ENCODE results near the gene SVOPL.

The SVOPL gene

DNA sequence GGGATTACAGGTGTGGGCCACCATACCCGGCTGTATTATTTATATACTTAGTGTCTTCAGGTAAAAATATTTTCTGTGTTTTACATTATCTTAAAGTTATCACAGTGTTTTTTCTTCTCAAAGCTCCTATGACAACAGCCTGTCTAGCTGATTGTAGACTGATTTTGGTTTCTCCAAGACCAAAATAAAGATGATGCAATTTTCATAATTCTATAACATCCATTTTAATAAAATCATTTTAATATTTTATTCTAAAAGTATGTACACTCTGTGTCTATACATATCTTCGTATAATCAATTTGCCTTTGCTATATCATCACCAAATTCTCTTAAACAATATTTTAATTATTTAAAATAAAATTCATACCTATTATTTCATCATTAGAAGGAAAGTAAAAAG lies 132.5 kb downstream of the SVOPL start:
- H3K27ac ChIP-seq, result no peak overlapping the region
- DNase-seq (ENCODE audit: low read depth, low spot score), result no peak

GRCh38 chr7:138565451-138566114 lies 135.6 kb downstream of the SVOPL start:
- peak; percentile 22 for DNase-seq (ENCODE audit: low read depth, low spot score)
- H3K27ac ChIP-seq, result peak overlapping the region; percentile 27

DNA sequence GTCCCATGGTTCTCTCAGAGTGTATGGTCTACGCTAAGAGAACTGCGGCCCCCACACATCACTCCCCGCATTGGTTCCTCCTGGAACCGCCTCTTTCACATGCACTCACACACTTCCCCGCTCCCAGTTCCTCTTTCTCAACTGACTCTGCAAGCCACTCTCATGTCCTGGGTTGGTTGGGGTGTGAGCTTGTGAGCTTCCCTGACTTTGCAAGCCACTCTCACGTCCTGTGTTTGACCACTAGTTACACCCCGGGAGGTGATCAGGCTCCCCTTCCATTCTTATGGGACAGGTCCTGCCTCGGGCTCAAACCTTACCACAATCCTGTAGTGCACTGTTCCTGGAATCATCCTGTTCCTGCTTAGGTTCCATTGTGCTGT lies 136.1 kb downstream of the SVOPL start:
- H3K27ac ChIP-seq, result peak overlapping the region; percentile 27
- no peak for DNase-seq (ENCODE audit: low read depth, low spot score)

GRCh38 chr7:138564365-138564764 lies 136.8 kb downstream of the SVOPL start:
- no peak overlapping the region for H3K27ac ChIP-seq
- peak; percentile 24 for DNase-seq (ENCODE audit: low read depth, low spot score)

- no peak for DNase-seq (ENCODE audit: low read depth, low spot score)
- H3K27ac ChIP-seq, result no peak overlapping the region
Measured at GRCh38 chr7:138563808-138564207, 137.4 kb downstream of the SVOPL start.

GRCh38 chr7:138559448-138559847 lies 141.7 kb downstream of the SVOPL start:
- DNase-seq (ENCODE audit: low read depth, low spot score), result no peak
- no peak overlapping the region for H3K27ac ChIP-seq

- no peak for DNase-seq (ENCODE audit: low read depth, low spot score)
- no peak overlapping the region for H3K27ac ChIP-seq
Measured at GRCh38 chr7:138556771-138557484, 144.2 kb downstream of the SVOPL start.

DNA sequence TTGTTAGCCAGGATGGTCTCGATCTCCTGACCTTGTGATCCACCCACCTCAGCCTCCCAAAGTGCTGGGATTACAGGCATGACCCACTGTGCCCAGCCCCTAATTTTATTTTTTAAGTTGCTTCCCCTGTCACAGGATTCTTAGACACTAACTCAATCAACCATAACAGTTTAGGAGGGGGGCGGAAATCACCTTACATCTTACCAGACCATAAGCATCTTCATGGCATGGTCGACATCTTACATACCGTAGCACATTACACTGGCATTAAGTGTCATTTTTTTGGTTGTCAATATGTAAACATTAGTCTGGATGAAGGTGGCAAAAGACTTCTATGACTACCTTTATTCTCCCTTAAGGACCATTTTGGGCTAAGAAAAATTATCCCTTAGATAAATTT lies 145.5 kb downstream of the SVOPL start:
- H3K27ac ChIP-seq, result no peak overlapping the region

GRCh38 chr7:138554674-138555073 lies 146.5 kb downstream of the SVOPL start:
- no peak overlapping the region for H3K27ac ChIP-seq
- no peak for DNase-seq (ENCODE audit: low read depth, low spot score)

More for the DNA sequence above, 145.5 kb downstream of the SVOPL start:
- no peak for DNase-seq (ENCODE audit: low read depth, low spot score)

DNA sequence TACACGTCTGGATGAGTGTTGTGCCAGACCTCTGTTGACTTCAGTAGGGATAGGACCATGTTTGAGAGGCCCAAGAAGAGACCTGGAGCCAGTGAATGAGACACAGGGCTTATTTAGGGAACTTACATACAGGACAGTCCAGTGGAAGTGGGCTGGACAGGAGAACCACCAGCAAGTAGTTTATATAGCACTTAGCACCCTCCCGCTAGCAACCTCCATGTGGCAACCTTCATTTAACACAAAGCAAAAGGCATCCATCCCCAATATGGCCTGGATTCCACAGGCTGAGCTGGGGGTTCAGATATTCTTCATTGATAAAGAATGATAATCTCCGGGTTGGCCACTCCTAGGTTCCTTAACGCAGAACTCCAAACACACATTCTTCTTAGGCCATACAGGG lies 147.4 kb downstream of the SVOPL start:
- H3K27ac ChIP-seq, result no peak overlapping the region
- no peak for DNase-seq (ENCODE audit: low read depth, low spot score)

GRCh38 chr7:138551102-138551501 lies 150.1 kb downstream of the SVOPL start:
- DNase-seq (ENCODE audit: low read depth, low spot score), result no peak

DNA sequence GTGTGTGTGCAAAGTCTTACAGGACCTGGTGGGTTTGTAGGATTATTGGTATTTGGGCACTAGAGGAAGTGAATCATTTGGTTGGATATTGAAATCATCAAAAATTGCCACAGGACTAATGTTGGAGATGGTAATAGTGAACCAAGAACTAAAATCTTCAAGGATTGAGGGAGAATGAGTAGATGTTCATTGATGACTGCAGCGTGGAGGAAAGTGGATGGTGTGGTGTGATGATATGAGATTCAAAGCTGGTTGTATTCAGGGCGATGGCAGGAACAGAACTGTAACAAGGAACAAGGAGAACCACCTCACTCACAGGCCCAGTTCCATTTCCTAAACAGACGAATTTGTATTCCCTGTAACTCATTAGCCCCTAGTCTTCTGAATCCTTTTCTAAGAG lies 150.8 kb downstream of the SVOPL start:
- no peak for DNase-seq (ENCODE audit: low read depth, low spot score)
- H3K27ac ChIP-seq, result no peak overlapping the region

More at GRCh38 chr7:138551102-138551501, 150.1 kb downstream of the SVOPL start:
- no peak overlapping the region for H3K27ac ChIP-seq

- H3K27ac ChIP-seq, result no peak overlapping the region
- DNase-seq (ENCODE audit: low read depth, low spot score), result no peak
Measured at GRCh38 chr7:138549082-138549481, 152.1 kb downstream of the SVOPL start.

DNA sequence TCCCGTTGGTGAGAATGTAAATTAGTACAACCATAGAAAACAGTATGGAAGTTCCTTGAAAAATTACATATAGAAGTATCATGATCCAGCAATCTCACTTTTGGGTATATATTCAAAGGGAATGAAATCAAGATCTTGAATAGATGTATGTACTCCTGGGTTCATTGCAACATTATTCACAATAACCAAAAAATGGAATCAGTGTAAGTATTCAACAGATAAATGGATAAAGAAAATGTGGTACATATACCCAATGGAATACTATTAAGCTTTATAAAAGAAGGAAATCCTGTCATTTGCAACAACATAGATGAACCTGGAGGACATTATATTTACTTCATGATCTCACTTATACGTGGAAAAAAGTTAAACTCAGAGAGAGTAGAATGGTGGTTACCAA lies 154.3 kb downstream of the SVOPL start:
- no peak overlapping the region for H3K27ac ChIP-seq
- no peak for DNase-seq (ENCODE audit: low read depth, low spot score)

DNA sequence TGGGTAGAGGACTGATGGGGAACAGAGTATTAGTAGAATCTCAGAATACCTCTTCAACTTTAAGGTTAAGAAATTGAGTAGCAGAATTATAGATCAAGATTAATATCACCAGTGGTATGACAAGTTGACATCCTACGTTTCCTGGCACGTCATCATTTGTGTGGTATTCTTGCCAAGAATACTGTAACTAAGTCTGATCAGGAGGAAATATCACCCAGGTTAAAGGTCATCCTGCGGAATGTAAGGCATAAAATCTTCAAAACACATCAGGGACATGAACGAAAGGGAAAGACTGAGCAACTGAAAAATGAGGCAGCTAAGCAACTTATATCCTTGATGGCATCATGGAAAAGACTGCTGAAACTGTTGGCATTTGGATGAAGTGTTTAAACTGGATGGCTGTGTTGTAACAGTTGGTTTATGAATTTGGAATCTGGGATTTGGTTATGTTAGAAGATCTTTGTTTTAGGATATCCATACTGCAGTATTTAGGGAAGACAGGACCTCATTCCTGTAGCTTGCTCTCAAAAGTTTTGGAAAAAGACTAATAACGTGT lies 155.0 kb downstream of the SVOPL start:
- H3K27ac ChIP-seq, result no peak overlapping the region
- no peak for DNase-seq (ENCODE audit: low read depth, low spot score)

DNA sequence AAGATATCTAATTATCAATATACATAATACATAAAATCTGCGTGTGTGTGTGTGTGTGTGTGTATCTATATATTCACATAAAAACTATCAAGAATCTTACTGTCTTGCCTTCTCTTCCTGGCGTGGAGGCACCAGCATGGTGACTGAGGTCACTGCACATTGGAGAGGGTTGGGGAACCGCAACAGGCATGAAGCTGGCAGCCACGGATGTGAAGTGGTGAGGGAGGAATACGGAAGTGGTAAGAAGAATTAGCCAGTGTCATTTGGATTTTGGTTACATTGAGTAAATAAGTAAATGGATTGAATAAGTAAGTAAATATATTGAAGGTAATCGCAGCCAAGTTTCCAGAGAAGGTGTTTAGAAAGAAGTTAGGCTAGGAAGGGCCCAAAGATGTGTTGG lies 156.0 kb downstream of the SVOPL start:
- DNase-seq (ENCODE audit: low read depth, low spot score), result no peak
- H3K27ac ChIP-seq, result no peak overlapping the region

Measured in epithelial cell of prostate (primary cell).